Left colon (tissue), 2 donors: ENCODE data around the gene MICAL3. TPM values are rescaled to one million over a fixed set of nuclear protein-coding genes. Genes with fewer than 3 reads are reported as not detected.

Source experiments
- ATAC-seq: fragments of 200-7000 bp; cut with Tn5 transposase; one replicate; pipeline ENCODE4 v1.9.1; 2020; ENCODE audit warnings: mild to moderate bottlenecking, moderate library complexity
- DNase-seq, 2 donors: peaks; one replicate each; pipeline ENCODE4 v3.0.0-alpha.2; 2020
- intact Hi-C, 2 donors: fragments of 100-400 bp; cut with DNase I in 1 of 2; cut with micrococcal nuclease in 1 of 2; formaldehyde crosslinking; loops; one replicate each; pipeline versions ENCODE4 v1.11.2 to v1.14.0; 2022; cut with DNase I, micrococcal nuclease
- total RNA-seq, 2 donors: library from RNA; stranded (reverse); fragmentation: NEBNext Ultra II Directional; extraction: Animal tissue kit (Norgen Biotek cat#: 25700); gene quantifications; one replicate each; pipeline ENCODE4 v1.2.1, GENCODE V29; 2021
- donor health status: DM: no; HTN: no; CAD: no.
- donor health status: DM: yes; HTN: yes; CAD: no.

The MICAL3 gene
- total RNA-seq, 2 donors from 2014 or later, result 93.6 to 114 TPM

DNA sequence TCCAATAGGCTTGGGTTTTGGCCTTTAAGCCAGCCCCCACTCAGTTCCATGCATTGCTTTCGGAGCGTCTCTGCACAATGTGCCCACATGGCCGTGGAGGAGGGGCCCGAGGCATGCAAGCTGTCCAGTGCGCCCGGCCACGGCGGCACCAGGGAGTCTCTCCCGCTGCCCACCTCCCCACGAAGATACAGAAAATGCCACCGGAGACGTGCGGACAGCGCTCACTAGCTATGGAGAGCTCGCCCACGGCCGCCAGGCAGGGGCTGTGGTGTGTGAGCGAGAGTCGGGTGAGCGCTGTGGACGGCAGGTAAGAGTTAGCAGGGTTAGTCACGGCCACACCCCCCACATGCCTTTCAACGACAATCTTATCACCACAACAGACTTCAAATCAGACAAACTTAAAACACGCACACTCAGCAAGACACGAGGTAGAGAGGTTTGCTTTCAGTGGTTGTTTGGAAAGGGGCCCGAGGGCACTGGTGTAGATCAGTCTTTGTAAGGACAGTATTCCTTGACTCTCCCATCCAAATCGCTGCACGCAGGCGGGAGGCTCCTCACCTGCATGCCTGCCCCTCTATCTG, 231.4 kb downstream of the MICAL3 start:
- intact Hi-C loops, result loop anchor here in 1 of 2 donors (10.0 kb wide), 1 partner anchor 238 kb away; no protein-coding TSS in a partner anchor
- DNase-seq (no peak), ATAC-seq (no peak)

DNA sequence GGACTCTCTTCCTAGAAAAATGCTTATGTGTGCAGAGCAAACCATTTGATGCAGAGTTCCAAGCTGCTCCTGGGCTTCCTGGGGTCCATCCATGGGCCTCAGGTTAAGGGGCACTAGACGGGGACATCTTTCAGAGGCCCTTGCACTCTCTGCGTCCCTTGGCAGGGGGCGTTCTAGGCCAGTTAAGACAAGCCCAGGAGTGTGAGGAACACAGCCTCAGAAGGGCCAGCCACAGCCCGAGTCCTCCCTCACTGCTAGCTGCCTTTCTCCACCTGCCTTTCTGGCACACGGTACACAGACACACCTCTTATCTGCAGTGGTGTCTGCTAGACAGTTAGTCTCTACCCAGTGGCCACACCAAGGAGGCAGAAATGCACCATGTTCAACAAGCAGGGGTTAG, 232.1 kb downstream of the MICAL3 start:
- peak; percentile 8 for ATAC-seq
- intact Hi-C loops, result loop anchor here in 1 of 2 donors (10.0 kb wide), 1 partner anchor 237 kb away; no protein-coding TSS in a partner anchor

DNA sequence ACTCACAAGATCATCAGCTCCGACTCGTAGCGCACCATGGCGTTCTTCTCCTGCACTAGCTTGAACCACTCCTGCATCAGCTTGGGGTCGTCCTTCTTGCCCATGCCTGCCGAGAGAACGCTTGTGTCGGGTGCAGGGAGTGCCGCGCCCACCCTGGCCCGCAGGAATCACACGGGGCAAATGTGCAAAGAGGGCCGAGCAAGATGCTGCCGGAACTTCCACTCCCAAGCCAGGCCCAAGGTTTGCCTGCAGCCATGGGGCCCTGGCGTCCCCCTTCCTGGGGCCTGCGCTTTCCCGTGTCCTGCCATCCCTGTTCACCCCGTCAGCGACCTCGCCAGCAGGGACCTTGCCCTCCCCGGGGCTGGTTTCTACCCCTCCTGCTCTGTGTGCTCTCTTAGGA, 233.2 kb downstream of the MICAL3 start:
- DNase-seq, result no peak
- intact Hi-C loops, result loop anchor here in 1 of 2 donors (10.0 kb wide), 1 partner anchor 236 kb away; no protein-coding TSS in a partner anchor
- no peak for ATAC-seq

More for the DNA sequence above, 232.1 kb downstream of the MICAL3 start:
- no peak for DNase-seq

DNA sequence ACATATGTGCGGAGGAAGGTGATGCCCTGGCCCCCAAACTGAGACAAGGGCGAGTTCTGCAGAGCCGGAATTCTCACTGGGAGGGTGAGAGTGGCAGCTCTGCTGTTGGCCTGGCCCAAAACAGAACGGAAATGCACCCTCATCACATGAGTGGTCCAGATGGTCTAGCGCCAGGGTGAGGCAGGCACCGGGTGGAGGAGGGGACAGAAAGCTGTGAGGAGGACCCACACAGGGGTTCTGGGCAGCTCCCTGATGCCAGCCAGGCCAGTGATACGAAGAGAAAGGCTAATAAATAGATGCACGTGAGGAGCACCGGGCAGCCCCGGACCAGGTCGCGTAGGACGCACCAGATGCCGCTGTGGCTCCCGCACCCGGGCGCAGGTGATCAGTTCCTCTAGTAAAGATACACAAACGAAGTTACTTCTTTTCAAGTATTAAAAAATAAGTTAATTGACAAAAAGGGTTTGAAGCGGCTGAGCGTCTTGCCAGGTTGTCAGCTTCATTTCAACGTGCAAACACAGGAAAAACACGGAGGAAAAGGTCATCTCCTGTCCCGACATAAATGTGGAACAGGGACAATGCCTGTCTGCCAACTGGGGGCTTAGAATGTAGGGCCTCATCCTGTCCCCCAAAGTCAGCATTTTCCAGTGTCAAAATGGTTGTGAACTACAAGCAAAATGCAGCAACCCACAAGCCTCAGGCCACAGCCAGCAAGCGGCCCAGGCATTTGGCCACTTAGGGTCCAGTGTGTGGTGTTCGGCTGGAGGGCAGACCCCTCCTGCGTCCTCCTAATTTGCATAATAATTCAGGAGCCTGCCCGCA, 234.8 kb downstream of the MICAL3 start:
- intact Hi-C loops, result loop anchor here in 1 of 2 donors (10.0 kb wide), 1 partner anchor 235 kb away; no protein-coding TSS in a partner anchor

DNA sequence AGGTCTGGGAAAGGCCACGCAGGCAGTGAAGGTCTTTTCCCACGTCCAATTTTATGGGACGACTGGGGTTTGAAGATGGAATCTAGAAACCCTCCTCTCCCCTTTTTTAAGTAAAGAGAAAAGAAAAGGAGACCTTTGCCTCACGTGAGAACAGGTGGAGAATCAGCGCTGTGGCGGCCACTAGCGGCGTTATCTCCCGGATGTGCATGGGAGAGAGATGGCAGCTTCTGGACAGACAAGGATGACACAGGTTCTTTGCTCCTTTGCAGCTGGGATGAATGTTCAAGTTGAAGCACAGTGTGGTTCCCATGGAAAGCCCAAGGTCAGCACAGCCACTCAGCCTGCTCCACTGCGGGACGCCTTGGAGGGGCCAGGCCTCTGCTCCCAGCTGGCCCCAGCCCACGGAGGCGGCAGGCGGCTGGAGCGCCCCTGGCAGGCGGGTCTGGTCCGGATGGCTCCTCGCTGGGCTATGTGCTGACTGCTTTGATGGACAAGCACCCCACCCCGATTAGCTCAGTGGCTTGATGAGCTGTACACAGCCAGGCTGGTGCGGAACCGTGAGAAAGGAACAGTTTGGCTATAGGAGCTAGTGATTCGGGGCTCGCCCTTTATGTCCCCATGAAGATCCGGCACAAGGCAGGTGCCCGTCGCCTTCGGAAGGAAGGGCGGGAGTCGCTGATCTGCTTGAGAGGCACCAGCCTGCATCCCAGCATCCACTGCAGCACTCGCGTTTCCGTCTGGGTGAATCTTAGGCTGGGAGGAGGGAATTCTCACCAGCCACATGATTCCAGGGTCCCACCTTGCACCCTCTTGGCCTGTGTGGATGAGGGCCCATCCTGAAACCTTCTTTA, 235.6 kb downstream of the MICAL3 start:
- ATAC-seq (no peak), DNase-seq (no peak)
- intact Hi-C loops, result no loop called here

More for the DNA sequence above, 234.8 kb downstream of the MICAL3 start:
- ATAC-seq, result no peak
- no peak for DNase-seq

DNA sequence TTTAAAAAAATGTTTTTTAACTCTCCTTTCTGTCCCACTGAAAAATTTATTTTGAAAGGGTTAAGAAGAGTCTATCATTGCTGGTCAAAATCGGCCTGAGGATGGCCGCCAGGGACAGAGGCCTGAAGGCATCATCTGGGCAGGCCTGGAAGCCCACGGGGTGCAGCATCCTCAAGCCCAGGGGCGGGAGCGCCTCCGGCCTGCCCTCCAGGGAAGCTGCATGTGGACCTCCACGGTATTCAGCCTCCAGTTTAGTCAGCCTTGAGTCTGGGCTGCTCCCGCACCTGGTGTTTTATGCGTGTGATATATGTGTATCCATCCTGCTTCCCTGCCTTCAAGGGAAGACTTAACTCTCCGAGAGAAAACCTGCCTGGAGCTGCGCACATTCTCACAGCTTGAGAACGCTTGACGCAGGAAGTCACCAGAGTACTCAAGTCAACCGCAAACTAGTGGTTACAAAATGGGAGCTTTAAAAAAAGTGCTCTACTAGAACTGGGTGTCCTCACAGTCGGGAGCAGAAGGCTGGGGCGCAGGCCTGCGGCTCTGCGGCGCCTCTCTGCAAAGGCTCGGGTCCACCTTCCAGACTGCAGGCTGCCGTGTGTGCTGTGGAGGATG, 236.5 kb downstream of the MICAL3 start:
- DNase-seq (no peak), ATAC-seq (no peak)
- intact Hi-C loops, result no loop called here

DNA sequence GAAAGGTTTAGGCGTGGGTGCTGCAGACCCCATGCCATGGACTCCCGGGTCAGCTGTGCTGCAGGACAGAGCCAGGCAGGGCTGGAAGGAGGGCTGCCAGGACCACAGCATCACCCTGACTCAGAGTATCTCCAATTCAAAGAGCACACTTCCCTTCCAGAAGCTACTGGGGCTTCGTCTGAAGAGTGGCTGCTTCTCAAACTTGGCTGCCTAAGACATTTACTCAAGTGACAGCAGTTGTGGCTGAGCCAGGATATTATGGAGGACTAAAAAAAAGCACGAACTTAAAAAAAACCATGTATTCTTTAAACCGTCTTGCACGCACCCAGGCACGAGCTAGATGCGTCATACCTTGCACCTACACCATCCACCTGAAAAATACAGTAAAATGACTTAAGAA, 237.1 kb downstream of the MICAL3 start:
- ATAC-seq, result no peak
- intact Hi-C loops, result no loop called here
- DNase-seq, result no peak

DNA sequence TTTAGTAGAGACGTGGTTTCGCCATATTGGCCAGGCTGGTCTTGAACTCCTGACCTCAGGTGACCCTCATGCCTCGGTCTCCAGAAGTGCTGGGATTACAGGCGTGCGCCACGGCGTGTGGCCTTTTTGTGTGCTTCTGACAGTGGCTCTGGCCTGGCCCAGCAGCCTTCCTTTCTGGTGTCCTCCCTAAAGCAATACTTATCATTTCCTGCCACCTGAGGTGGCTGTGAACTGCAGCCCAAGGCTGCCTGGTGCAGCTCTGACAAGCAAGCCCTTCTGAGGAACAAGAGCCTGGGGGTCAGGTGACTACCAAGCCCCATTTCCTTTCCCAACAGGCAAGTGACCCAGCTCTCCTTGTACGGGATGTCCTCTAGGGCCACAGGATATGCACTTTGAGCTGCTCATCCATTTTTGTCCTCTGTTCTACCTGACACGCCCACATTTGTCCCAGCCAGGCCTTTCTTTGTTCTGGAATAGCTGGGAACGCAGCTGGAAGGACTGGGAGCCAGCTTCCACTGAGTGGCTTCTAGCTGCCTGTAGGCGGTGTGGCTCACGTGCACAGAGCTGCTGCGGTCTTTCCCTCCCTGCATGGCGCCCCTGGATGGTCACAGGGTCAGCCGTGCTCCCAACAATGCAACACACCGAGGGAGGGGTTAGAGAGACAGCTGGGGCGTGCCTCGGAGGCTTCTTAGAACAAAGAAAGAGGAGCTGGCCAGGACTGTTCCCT, 237.8 kb downstream of the MICAL3 start:
- intact Hi-C loops, result no loop called here
- ATAC-seq, result peak; percentile 60

DNA sequence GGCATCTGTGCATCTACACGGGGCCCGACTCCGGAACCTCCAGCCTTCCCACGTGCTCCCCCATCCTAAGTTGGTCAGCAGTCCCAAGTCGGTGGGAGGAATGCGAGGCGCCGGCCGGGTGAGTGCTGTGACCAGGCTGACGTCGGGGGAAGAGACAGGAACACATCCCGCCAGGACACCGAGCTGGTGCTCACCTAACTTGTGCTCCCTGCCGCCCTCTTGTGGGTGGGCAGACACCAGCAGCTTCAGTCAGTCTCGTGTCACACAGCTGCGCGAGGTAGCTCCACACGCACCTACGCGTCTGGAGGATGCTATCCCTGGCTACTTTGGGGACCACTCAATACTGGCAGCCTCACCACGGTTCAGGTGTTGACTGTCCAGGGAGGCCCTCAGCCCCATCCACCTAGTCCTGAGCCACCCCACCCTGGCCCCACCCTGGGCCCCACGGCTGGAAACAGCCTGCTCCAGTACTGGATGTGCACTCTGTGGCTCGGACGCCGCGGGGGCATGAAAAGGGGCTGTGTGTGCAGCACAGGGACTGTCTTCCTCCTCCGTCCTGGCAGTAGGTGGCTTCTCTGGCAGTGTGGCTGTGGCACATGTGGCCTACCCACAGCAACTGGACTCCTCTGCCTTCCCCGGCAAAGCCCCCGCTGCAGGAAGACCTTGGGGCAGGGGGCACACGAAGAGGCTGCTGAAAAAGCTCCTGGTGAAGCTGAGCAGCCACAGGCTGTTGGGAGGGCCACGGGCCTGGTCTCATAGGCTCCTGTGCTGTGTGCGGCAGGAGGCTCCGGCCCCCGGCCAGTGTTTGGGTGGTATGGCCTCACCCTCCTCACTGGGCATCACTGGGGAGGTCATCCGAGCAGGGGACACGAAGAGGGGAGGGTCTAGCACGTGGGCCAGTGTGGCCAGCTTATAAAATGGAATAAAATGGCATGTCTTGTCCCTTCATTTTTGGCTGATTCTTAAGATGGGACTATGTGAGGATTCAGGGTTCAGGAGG, 238.9 kb downstream of the MICAL3 start:
- intact Hi-C loops, result no loop called here
- DNase-seq (peak; percentile 73 to 87), ATAC-seq (peak; percentile 61)

More for the DNA sequence above, 237.8 kb downstream of the MICAL3 start:
- DNase-seq, result peak; percentile 59 to 86

DNA sequence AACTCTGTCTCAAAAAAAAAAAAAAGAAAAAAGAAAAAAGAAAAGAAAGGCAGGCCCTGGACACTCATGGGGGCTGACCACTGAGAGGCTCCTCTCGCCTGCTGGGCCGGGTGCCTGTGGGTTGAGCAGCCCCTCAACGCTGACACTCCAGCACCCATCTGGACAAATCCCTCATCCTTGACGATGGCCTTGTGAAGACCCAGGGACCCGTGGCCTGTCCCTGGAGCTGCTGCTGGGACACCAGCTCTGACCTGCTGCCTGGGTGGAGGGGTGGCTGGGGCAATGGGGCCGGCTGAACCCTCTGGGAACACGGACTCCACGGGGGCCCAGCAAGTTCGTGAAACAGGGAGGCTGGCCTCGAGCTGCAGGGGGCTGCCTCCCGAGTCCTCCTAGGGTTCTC, 239.6 kb downstream of the MICAL3 start:
- DNase-seq (no peak), ATAC-seq (no peak)
- intact Hi-C loops, result no loop called here

DNA sequence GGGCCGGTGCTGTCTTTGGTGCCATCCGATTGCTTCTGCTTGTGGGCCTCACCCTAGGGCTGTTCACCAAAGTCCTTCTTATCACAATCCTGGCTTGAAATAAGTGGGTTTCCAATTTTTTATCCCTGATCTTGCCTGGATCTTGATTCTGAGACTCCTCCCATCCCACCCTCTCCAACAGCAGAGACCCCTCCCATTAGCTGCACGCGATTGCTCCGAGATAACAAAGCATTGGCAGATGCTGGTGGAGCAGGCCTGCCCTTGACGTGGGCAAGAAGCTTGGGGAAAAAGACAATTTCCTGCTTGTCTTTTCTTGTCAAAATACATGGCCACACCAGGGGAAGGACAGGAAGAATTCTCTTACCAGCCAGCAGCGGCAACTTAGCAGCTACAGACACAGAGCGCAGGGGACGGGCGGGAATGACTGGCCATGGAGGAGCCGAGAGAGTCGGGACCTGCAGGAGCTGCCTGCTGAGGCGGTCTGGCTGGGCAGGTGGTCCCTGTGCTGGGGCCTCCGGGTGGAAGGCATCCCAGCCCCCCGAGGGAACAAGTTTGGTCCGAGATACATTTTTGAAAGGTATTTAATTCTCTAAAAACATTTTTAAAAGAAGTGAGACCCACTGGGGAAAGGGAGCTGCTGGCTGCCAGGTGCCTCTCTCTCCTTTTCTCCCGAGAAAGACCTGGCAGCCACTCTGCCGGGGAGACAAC, 240.4 kb downstream of the MICAL3 start:
- ATAC-seq, result no peak
- intact Hi-C loops, result no loop called here
- DNase-seq, result no peak

DNA sequence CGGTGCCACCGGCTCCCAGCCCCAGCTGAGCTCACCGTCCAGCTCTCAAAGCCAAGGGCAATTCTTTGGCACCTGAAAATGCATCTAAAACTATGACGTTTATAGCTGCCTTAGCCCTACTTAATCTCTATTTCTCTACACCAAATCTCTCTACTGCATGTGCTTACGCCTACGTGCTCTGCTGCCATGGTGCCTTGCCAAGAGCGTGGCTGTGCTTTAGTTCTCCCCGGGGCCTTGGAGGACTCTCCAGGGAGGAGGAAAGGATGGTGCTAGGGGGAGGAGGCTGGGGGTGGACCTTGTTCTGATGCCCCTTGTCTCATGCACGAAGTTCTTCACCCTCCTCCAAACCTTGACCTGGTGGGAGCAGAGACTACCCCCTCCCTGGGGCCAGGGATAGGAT, 241.0 kb downstream of the MICAL3 start:
- intact Hi-C loops, result no loop called here
- ATAC-seq (no peak), DNase-seq (no peak)

DNA sequence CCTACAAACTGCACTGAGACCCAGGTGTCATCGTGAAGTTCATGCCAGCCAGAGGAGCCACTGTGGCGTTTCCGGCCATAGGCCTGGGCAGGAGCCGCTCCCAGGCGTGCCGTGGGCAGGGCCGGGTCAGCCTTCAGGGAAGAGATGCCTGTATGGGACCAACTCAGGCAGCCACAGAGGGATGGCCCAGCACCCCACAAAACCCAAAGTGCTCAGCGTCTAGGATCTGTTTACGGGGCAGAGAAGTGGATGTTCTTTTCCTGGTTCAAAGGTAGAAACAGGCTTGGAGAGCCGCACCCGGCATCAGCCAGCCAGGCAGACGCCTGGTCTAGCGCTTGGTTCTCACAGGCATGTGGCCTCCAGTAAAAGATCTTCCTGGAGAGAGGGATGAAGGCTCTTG, 241.7 kb downstream of the MICAL3 start:
- peak; percentile 56 to 57 for DNase-seq
- intact Hi-C loops, result no loop called here
- ATAC-seq, result peak; percentile 62

DNA sequence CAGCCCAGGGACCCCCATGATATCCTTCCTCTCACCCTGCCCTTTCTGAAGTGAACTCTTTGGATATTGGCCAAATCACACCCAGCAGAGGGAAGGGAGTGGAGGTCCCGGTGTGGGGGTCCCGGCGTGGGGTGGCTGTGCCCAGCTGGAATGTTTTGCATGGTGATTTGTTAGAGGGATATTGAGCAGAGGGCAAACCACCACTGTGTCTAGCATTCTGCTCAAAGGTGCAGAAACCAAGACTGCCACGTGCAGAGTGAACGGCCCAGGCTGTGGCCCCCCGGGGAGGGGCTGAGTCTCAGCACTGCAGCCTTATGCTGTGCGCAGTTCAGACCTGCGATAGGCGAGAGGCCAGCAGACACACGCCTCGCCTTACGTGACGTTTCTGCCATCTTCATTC, 242.2 kb downstream of the MICAL3 start:
- intact Hi-C loops, result no loop called here
- ATAC-seq (no peak), DNase-seq (no peak)

DNA sequence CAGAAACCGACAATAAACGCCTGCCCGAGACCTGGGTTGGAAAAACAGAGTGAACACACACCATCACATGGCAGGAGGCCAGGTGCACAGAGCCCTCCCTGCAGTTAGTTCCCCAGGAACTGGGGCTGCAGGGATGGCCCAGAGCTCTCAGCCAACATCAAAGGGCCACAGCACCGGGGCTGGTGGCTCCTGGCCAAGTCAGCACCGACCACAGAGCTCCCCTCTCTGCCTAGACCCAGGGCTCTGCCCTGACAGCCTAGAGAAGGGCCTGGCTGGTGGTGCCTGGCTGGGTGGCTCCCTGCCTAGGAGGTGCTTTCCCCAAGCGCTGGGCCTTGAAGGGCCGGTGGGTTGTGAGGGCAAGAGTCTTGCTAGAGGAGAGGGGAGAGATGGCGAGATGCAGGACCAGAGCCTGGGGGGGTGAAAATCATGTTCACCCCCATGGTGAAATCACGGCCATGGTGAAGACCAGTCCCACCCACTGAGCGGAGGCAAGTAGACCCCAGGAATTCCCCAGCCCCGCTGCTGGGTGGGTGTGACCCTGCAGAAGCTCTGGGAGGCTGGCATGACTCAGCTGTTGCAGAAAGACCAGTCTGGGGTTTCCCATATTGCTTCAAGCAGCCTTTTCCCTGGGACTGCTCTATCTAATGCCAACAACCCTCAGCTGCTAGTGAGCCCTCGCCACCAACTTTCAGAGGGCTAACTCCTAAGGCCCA, 242.9 kb downstream of the MICAL3 start:
- intact Hi-C loops, result no loop called here
- ATAC-seq (peak; percentile 4), DNase-seq (no peak)

DNA sequence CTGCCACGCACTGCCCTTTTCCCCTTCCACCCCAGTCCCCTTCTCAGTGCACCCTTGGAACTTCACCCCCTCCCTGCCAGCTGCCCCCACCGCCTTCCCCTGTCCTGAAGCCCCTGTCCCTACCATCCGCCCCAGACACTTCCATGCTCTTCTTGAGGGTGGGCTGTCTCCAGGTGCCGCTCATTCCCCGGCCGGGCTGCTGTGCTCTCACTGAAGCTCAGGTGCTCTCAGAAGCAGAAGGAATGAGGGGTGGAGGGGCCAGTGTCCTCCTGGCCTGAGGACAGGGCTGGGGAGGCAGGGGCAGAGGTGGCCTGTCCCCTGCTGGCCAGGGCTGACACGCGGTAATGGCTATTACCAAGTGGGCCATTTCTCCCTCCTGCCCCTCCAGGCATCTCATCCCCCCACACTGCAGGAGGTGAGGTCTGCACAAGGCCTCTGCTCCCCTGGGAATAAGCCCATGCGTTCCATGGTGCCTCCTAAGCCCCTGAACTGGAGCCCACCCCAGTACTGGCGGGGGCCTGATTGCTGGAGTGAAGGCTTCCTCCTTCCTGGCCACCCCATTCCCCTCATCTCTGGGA, 243.5 kb downstream of the MICAL3 start:
- ATAC-seq (no peak), DNase-seq (no peak)
- intact Hi-C loops, result no loop called here
